Mammary epithelial cell (primary cell): ENCODE results near the gene EIF4G1.

Experiments
- CTCF ChIP-seq, 2 donors: IDR thresholded peaks in 1 of 2; conservative IDR thresholded peaks in 1 of 2; 2 replicates each; pipeline ENCODE4 v1.5.1; 2011 to 2012; ENCODE audit warnings: inconsistent platforms in 2 of 2, low read length in 2 of 2, mild to moderate bottlenecking in 2 of 2, control low read depth in 1 of 2, low read depth in 1 of 2; ENCODE audit not compliant: insufficient read depth in 1 of 2; ENCODE audit errors: extremely low read depth in 1 of 2
- EZH2 ChIP-seq: IDR thresholded peaks from 2 replicates; pipeline ENCODE4 v1.6.1; 2012; ENCODE audit warnings: low read length, inconsistent platforms, borderline replicate concordance

DNA sequence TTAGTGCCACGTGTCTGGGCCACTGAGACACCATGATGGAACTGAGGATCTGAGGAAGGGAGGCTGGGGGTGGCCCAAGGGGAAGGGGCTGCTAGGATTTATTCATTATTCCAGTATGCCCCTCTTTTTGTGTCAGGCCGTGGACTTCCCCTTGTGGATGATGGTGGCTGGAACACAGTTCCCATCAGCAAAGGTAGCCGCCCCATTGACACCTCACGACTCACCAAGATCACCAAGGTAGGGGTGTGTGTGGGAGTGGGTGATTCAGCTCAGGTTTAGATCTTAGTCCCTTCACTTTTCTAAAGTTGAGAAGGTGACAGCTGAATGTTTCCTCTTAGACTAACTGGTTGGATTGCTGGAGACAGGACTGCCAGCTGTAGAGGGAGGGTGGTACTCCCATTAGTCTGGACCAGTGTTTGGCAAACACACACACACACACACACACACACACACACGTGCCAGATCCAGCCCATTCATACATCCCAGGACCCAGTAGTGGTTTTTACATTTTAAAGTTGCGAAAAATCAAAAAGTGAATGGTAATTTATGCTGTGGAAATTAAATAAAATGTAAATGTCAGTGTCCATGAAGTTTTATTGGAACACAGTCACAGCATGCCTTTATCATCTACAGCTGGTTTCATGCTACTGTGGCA is 11.4 kb downstream of the EIF4G1 start:
- TF ChIP-seq CTCF (conservative IDR thresholded peaks at IDR 0.05 in 1 of 2, IDR thresholded peaks at IDR 0.05 in 1 of 2; ENCODE audit: extremely low read depth in 1 of 2, insufficient read depth in 1 of 2, low read depth in 1 of 2, low read length in 2 of 2) (no peak), EZH2 (no peak)
